Stimulated activated CD4-positive, alpha-beta T cell treated with anti-CD3 and anti-CD28 coated beads, Interleukin-12 subunit alpha, Interleukin-12 subunit beta, amount 100 ng/mL, for 48 hours (primary cell): Measurements from ENCODE around the gene GABBR1.

Source experiments
- DNase-seq, 3 donors: peaks; one replicate each; pipeline ENCODE4 v3.0.0-alpha.2; 2020; ENCODE audit warnings: low read depth in 2 of 3, low spot score in 1 of 3

Gene GABBR1

GRCh38 chr6:29567991-29568390 is 65.0 kb downstream of the GABBR1 start:
- no peak for DNase-seq

- DNase-seq, result no peak
Observed at GRCh38 chr6:29567541-29567940, 65.4 kb downstream of the GABBR1 start.

GRCh38 chr6:29566856-29567255 is 66.1 kb downstream of the GABBR1 start:
- no peak for DNase-seq

DNA sequence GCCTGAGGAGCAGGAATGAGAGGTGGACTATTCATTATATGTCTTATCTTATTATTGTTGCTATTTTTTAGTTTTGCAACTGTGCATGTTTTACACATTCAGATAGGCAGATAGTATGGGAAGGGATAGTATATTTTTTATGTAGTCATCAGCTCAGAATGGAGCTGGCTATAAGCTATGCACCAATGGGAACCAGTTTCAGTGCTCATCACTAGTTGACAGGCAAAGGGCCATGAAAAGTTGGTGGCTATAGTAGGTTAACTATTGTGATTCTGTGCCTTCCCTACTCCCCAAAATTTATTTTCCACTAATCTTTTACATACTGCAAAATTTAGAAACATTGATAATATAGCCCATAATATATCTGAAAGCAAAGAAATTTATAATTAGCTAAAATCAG is 68.1 kb downstream of the GABBR1 start:
- DNase-seq, result no peak

- no peak for DNase-seq
Observed at GRCh38 chr6:29563435-29563965, 69.5 kb downstream of the GABBR1 start.

GRCh38 chr6:29561606-29562181 is 71.3 kb downstream of the GABBR1 start:
- no peak for DNase-seq

DNA sequence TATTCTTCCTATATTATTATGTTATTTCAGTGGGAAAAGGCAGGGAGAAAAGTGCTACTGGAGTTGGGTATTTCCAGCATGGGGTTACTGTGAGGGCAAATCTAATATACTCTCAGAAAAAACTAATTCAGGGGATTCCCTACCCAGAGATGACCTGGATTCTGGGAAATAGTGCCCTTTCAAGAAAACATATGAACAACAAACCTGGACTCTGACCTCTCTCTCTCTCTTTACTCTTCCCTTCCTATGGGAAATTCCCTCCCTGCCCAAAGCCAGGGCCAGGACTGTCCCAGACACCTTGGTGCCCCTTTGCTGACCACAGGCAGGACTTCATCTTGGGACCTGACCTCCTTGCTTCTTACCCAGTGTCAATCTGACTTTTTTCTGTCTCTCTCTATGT is 71.9 kb downstream of the GABBR1 start:
- DNase-seq, result no peak

DNA sequence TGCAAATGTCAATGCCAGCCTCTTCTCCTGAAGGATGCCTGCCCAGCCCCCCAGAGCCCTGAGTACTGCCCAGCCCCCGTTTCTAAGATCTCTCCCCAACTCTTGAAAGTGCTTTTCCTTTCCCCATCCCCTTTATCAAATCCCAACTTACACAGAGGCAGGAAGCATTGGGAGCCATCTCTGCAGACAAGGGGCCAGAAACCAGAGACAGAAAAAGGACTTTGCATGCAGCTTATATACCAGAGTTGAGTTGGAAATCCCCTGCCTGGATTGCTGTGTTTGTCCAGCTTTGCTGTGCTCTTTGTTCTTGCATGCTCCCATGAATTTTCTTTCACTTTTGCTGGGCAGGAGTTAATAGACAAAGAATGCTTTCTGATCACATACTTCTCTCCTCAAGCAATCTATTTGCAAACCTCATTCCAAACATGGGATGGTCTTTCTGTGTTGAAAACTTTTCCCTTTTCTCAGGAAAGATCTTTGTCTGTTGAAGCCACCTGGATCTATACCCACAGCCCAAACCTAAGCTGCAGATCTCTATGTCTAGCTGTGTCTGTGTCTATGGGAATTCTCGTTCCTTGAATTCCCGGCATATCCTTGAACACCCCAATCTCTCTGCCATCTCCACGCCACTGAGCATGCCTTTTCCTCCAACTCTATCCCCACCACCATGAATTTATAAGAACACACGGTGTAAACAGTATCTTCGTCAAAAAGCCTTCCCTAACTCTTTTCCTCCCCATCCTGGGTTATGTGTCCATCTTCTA is 73.3 kb downstream of the GABBR1 start, which contains the start of gene UBD:
Gene UBD (minus strand): TSS at position 209 of the 764 bp plus-strand sequence. CDS start 31 bp downstream, at position 178.
- DNase-seq, result no peak

DNA sequence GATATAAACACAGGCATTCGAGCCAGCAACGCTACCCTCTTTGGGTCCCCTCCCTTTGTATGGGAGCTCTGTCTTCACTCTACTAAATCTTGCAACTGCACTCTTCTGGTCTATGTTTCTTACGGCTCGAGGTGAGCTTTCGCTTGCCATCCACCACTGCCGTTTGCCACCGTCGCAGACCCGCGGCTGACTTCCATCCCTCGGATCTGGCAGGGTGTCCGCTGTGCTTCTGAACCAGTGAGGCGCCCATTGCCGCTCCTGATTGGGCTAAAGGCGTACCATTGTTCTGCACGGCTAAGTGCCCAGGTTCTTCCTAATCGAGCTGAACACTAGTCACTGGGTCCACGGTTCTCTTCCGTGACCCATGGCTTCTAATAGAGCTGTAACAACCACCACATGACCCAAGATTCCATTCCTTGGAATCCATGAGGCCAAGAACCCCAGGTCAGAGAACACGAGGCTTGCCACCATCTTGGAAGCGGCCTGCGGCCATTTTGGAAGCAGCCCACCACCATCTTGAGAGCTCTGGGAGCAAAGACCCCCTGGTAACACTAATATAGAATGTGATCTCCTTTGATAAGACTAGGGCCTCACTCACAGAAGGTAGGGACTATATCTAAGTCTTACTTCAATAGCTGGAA is 74.4 kb downstream of the GABBR1 start:
- no peak for DNase-seq

- DNase-seq, result no peak
Observed at GRCh38 chr6:29557320-29557719, 75.7 kb downstream of the GABBR1 start.

GRCh38 chr6:29554764-29555163 is 78.2 kb downstream of the GABBR1 start:
- DNase-seq, result no peak

GRCh38 chr6:29553268-29554057 is 79.5 kb downstream of the GABBR1 start:
- peak in 1 of 3 donors; percentile 11 for DNase-seq

DNA sequence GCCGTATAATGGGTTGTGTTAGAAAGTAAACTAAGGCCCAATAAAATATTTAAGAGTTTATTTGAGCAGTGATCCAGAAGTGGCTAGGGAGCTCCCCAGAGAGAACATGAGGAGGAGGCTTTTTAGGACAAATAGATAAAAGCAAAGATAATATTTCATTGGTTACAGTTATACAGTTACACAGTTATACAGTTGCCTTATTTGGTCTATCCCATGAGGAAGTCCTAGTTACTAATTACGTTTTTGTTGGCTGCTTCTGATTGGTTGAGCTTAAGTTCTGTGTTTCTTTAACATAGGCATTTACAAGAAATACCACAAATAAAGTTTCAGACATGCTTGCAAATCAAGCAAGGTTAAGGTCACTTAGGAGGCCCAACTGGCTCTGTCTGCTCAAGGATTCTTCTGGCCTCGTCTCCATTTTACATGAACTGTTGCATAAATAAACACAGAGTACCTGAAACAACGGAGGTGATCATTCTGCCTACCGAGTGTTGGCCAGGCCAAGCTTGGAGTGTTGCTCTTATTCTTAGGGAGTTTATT is 80.4 kb downstream of the GABBR1 start:
- DNase-seq, result peak in 1 of 3 donors; percentile 41

DNA sequence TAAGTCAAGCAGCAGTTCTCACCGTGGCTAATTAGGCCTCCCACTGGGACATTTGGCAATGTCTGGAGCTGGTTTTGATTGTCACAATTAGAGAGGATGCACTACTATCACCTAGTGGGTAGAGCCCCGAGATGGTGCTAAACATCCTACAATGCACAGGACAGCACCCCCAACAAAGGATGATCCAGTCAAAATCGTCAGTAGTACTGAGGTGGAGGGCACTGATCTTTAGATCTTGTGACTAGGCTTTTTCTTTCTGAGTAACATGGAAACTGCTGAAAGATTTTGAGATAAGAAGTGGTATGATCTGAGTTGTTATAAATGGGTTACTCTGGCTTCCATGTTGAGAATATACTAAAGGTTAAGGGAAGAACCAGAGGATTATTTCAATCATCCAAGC is 85.4 kb downstream of the GABBR1 start:
- DNase-seq, result no peak

DNA sequence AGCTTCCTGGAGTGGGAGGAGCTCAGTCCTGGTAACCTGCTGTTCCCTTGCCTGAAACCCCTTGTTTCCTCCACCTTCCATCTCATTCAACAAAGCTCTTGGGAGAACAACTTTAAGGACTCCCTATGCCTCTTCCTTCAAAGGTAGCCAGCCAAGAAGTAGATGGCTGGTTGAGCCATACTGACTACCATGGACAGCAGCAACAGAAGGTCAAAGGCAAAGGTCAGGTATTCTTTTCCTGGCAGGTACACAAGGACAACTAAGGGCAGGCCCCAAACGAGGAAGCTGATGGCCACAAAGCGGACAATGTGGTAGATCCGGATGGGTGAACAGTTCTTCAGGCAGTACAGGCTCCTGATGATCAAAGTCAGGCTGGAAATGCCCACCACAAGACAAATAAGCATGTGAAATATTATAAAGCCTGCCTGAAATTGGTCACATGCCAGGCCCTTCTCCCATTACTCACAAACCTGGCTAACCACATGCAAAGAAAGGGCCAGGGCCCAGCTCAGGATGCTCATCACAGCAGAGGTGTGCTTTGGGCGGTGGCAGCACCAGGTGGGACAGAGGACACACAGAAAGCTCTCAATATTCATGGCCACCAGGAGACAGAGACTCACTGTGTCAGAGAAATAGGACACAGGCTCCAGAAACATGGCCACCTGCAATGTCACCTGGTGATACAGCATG is 95.1 kb downstream of the GABBR1 start:
- DNase-seq, result no peak

DNA sequence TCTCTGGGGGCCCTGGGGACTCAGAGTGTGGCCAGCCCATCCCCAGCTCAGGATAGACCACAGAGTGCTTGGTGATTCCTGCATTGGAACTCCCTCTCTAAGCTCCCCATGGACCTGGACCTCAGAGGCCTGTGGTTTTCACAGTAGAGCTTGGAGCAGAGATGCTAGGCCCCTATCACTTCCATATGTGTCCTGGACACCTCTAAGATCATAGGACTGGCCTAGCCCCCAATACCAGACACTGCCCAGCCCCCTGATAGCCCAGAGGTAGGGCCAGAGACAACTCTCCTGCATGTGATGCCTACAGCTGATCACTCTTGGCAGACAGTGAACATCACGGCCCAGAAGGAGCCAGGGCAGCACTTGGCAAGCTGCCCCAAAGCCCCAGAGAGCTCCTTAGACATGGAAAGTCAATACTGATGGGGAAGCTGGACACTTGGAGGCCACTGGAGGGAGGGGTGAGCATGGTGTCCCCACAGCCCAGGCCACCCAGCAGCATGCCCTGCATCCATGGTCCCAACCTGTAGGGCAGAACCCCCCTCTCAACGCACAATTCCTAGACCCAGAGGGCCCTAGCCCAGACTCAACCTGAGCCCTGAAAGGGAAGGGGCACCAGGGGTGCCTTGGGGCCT is 100.5 kb downstream of the GABBR1 start:
- no peak for DNase-seq

GRCh38 chr6:29531668-29532067 is 101.3 kb downstream of the GABBR1 start:
- DNase-seq, result no peak

DNA sequence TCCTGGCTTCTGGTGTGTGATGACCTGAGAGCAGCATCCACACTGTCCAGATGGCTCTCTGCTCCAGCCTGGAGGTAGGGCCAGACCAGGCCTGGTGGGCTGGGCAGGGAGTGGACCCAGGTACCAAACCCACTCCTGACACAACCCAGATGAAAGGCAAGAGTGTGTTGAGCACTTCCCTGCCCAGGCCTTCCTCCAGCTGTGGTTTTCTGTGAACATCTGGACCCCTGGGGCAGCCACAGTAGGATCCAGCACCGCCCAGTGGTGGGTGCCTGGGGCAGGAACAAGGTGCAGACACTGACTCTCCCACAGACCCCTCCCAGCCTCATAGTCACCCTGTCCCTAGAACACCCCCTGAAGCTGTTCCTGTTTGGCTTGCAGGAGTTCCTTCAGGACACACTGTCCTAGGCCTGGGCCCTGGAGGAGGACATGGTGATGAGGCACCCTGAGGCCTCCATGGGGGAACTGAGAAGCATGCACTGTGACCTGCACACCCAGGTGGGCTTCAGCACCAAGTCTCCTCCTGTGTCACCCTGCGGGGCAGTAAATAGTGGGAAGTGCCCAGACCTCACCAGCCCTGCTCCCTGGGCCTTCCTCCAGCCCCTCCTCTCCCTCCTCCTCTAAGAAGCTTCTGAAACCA is 102.2 kb downstream of the GABBR1 start:
- no peak for DNase-seq

DNA sequence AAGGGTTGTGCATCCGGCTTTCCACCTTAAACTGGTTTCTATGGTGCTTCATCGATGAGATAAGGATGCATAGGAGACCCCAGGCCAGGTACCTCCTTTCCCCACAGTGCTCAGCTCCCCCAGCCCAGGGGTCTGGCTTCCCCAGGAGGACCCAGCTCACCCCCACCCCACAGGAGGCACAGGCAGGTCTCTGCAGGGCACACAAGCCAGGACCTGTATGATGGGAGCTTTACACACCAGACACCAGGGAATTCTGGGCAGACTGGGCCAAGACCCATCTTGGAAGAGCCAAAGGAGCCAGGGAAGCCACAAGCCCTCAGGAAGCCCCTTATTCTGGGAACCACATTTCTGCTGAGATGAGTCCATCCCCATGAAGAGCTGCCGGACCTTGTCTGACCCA is 103.0 kb downstream of the GABBR1 start:
- no peak for DNase-seq
